GM19395 (cell line): Measurements from ENCODE around the gene TAF13.

ENCODE experiments used
- ATAC-seq: cut with Tn5 transposase; IDR thresholded peaks from one replicate; pipeline ENCODE4 v1.9.1; 2021; ENCODE audit warnings: mild to moderate bottlenecking, moderate library complexity; ENCODE audit not compliant: unreplicated experiment

TAF13 gene

GRCh38 chr1:109075531-109076490 lies at the start of gene TAF13:
TAF13 (minus strand) TSS chr1:109076003; CDS start chr1:109075947, 56 bp downstream.
- ATAC-seq = peak; percentile 99

GRCh38 chr1:109120356-109120755 lies 44.6 kb upstream of the TAF13 start:
- ATAC-seq = no peak

- no peak for ATAC-seq
Measured at GRCh38 chr1:109118089-109118488, 42.3 kb upstream of the TAF13 start.

DNA sequence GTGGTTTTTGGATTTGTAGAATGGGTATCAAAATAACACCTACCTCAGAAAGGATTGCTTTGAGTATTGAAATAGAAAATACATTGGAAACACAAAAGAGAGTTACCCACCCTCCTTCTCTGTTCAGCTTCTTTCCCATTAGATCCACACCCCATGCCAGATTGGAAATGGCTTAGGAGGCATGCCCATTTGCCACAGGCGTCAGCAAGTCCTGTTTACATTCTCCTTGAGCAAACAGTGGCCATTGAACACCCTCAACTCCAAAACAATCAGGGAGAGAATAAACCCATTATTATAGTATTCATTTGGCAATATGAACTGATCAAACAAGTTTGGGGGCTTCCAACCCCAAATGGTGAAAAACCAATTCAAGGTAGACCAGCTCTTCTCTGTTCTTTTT lies 40.5 kb upstream of the TAF13 start:
- no peak for ATAC-seq

DNA sequence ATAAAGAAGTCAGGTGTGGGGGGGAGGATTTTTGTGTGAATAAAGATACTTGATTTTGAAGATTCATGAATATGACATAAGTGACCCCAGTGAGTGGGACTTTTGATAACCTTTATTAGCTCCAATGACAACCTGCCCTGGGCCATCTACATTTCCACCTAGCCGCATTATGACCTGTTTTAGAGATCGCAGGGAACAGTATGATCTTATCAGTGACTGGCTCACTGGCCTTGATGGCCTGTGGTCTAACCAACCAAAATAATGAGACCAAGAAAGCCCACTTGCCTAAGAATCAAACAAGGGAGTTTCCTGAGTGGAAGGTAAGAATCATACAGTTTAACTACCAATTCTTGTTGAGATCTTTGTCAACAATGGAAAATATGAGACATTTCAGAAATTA lies 39.9 kb upstream of the TAF13 start:
- no peak for ATAC-seq

DNA sequence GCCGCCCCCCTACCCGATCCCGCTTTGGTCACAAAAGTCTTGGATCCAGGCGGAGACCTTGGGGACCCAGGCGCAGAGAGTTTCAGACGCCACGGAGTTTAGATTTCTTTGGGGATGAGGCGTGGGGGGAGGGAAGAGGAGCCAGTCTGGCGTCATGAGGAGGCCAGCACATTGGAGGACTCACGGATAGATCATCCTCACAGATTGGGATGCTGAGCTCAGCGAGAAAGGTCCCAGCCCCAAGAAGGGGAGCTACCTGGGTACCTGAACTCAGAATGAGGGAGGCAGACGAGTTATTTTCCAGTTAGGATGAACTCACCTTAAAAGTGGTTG lies 38.5 kb upstream of the TAF13 start:
- no peak for ATAC-seq

- ATAC-seq = peak; percentile 54
Measured at GRCh38 chr1:109113590-109114341, 38.0 kb upstream of the TAF13 start, which contains the start of gene ELAPOR1. ELAPOR1 (plus strand) TSS chr1:109114115; CDS start chr1:109114184, 69 bp downstream.

DNA sequence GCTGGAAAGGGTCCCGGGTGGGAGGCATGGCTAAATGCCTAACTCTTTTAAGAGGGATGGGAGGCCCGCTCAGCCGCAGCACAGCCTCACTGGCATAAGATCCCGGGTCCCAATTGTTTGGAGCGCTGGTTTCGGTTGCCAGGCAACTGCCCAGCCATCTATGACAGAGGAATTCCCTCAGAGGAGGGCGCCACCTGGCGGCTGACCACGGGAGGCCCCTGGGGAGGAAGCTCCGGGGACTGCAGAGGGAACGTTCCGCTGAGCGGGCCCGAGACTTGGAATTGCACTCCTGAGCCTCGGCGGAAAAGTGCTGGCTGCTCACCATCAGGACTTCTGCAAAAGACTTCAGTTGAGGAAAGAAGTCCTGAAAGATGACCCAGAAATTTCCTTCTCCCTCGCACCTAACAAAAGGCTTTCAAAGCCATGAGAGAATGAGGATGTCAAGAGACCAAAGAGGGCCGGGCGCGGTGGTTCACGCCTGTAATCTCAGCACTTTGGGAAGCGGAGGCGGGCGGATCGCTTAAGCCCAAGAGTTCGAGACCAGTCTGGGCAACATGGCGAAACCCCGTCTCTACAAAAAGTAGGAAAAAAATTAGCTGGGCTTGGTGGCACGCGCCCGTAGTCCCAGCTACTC lies 37.0 kb upstream of the TAF13 start:
- ATAC-seq = peak; percentile 71

- peak; percentile 33 for ATAC-seq
Measured at GRCh38 chr1:109112056-109112651, 36.4 kb upstream of the TAF13 start.

- no peak for ATAC-seq
Measured at GRCh38 chr1:109111386-109112055, 35.7 kb upstream of the TAF13 start.

- no peak for ATAC-seq
Measured at GRCh38 chr1:109109906-109110305, 34.1 kb upstream of the TAF13 start.

GRCh38 chr1:109107785-109108184 lies 32.0 kb upstream of the TAF13 start:
- ATAC-seq = no peak

GRCh38 chr1:109105881-109106280 lies 30.1 kb upstream of the TAF13 start:
- ATAC-seq = no peak

DNA sequence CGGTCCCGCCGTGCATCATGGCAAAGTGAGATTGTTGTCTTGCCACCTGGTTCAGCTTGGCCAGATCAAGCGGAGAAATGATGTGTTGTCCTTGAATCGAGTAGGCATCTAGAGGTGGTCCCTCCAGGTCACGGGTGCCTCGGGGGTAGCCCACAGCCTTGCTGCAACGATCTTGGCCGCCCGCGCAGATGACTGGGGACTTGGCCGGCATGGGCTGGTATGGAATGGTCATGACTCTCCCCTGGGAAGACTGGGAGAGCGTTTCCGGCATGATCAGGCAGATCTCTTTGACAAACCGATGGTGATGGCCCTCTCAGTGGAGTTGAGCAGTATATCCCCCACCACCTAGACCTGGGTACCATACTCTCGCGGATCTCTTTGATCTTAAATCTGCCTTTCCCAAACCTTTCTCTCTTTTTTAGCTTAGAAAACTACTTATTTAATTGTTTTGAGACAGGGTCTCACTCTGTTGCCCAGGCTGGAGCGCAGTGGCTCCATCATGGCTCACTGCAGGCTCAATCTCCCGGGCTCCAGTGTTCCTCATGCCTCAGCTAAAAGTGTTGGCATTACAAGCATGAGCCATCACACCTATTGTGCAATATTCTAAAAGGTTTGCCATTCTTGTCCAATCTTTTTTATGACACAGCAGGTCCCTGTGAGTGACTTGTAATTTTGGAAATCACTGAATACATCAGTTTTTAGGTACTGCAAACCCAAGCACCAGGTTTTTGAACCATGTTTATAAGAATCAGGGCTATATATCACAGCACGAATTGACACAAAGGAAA lies 28.8 kb upstream of the TAF13 start:
- ATAC-seq = no peak

DNA sequence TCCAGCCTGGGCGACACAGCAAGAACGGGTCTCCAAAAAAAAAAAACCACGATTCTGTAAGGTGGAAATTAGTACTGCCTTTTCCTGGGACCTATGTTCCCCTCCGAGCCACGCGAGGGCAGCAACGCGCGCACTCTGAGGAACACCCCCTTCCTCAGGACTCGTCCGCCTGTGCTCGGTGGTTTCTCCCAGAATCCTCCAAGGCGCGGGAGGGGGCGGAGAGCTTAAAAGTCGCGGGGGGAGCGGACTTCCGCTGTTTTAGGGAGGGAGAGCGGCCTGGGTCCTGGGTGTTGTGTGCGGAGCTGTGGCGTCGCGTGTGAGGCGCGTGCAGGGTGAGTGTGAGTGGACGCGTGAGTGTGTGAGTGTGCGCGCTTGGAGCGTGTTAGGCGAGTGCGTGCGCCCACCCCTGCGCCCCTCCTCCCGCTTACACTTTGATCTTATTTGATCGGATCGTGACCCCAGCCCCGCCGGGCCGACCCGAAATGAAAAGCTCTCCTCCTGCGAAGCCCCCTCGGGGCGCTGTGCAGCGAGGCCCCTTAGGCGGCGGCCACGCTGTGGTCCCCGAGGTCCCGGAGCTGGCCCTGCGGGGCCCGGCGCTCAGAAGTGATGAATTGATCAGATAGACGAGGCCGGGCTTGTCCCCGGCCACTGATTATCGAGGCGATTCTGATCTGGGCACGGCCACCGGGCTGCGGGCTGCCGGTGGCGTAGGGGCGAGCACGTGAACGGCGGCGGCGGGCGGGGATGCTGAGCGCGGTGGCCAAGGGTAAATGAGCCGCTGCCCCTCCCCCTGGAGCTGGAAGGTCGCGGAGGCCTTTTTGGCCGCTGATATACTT lies 24.4 kb upstream of the TAF13 start:
- ATAC-seq = peak; percentile 86

DNA sequence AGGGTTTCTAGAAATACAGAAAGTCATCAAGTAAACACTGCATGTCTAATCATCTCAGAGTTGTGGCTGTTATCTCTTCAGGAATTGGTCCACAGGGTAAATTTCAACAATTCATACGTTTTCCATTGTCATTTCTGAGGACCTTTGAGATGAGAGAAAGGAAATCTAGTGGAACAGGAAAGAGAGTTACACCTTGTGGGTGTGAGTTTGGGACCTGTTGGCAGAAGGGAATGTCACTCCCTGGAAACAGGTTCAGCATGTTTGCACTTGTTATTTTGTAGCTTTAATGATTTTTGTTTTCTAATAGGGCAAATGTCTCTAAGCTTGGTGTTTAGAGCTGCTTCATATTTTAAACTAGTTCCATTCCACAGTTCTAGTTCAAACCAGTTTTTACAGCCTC lies 20.3 kb upstream of the TAF13 start:
- no peak for ATAC-seq

DNA sequence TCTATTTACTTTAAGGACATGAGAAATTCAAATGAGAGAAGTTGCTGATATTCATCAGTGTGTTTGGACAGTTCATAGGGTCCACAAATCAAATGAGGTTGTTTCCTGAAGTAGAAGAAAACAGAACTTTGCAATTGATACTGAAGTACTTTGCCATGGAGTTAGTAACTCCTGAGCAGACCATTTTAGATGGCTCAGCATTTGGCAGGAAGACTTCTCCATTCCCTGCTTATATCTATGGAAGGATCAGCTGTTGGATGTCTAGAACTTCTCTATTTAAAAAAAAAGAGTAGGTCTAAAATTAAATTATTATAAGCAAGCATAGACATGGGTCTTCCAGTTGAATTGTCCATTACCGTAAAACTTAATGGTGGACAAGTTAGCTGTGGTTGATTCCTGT lies 19.8 kb upstream of the TAF13 start:
- no peak for ATAC-seq

GRCh38 chr1:109094871-109095270 lies 19.1 kb upstream of the TAF13 start:
- no peak for ATAC-seq

DNA sequence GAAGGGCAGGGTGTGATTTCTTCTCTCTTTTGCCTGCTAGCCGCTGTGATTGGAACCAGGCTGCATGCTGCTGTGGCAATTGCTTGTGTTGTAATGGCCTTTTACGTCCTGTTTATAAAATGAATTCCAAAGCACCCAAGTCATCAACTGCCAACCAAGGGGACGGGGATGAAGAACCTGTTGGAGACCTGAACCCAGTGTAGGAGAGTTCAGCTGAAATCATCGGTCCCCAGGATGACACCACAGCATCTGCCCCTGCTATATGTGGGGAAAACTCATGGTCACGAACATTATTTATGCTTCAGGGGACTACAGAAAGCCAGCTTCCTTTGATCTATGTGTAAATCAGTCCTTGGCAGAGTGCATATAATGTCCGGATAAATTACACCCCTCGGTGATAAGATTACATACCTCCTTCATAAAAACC lies 18.6 kb upstream of the TAF13 start:
- no peak for ATAC-seq
